HG02763 (cell line): Measurements from ENCODE around the gene SND1.
"Not testable (repeated sequence)": the region's sequence is repeated elsewhere in the genome, so short reads cannot be mapped to it uniquely, and the experiment has no call there.

Source experiments
- ATAC-seq: cut with Tn5 transposase; IDR thresholded peaks from one replicate; pipeline ENCODE4 v1.9.1; 2021; ENCODE audit warnings: mild to moderate bottlenecking, moderate library complexity; ENCODE audit not compliant: unreplicated experiment

Gene SND1

GRCh38 chr7:127822822-127823508 is 171.0 kb downstream of the SND1 start:
- ATAC-seq = no peak

- no peak for ATAC-seq
Observed at GRCh38 chr7:127824682-127825081, 172.7 kb downstream of the SND1 start.

GRCh38 chr7:127828843-127829500 is 177.0 kb downstream of the SND1 start:
- no peak for ATAC-seq

DNA sequence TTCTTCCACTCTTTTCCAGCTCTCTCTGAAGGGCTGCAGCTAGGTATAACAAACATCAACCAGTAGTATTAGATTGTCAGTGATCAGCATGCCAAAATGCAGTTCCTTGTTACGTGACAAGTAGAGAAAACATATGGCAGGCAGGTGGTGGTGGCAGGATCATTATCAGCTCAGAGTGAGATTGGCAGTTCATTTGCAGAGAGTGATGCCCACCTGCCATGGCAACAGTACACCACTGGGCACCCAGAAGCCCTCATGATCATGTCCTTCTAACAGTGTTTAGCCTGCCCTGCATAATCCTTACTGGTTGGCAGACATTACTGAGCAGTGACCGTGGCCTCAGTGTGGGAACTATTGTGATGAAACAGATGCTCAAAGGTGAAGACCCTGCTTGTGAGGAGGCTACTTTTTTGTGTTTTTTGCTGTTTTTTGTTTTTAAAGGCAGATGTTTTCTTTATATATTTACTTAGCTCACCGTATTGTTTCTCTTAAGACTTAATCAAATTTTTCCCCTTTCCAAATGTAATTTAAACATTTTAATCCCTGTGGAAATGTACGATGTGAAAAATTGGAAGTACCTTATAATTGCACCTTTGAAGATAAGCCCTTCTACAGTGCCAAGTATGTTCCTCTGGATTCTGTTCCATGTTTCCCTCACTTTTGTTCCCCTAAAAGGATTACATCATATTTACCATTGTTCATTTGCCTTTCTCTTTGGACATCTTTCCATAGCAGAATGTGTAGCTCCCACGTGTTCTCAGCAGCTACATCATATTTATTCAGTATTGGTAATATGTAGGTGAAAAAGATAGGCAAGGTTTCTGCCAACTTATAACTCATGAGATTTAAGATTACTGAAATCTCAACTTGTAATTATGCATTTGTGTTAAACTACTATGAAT is 179.6 kb downstream of the SND1 start:
- no peak for ATAC-seq

DNA sequence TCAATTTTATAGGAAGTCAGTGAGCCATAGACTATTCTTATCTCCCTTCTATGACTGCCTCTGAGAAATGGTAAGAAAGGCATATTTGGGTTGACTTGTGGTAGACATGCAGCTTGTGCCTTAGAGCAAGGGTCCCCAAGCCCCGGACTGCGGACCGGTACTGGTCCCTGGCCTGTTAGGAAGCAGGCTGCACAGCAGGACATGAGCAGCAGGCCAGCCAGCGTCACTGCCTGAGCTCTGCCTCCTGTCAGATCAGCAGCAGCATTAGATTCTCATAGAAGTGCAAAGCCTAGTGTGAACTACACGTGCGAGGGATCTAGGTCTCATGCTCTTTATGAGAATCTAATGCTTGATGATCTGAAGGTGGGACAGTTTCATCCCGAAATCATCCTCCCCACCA is 180.6 kb downstream of the SND1 start:
- ATAC-seq = no peak

- ATAC-seq = no peak
Observed at GRCh38 chr7:127833641-127834040, 181.6 kb downstream of the SND1 start.

DNA sequence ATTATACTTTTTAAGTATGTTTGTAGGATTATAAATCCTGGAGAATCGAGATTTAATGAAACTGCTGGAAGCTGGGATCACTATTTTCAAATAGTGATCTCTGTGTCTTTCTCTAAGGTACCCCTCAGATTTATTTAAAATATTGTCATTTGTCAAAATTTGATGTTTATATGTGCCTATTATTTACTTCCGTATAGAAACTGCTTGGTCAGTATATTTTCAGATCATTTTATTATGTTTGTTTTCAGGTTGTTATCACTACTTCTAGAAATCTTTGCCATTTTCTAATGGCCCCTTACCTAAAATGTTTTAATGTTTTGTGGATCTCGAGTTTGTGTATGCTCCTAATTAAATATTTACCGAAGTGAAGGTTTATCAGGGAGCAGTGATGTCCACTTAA is 183.7 kb downstream of the SND1 start:
- ATAC-seq = no peak

DNA sequence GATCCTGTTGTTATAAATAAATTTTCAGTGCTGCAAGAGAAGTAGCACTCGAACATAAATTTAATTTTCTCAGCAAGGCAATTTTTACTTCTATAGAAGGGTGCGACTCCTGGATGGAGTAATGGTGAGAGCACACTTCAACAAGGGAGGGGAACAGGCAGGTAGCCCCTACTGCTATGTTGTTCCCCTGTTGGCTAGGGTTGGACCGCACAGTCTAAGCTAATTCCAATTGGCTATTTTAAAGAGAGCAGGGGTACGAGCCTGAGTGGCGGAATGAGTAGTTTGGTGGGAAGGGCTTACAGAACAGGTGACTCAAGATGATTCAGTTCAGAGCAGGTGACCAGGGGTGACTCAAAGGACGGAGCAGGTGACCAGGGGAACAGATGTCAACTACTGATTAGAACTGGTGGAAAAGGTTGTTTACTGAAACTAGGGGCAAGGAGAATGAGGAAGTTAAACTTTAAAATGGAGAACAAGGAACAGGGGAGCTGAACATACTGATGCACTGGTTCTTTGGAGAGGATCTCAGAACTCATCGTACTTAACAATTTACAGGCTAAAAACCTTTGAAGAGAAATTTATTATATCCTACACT is 185.9 kb downstream of the SND1 start:
- not testable (repeated sequence) for ATAC-seq

DNA sequence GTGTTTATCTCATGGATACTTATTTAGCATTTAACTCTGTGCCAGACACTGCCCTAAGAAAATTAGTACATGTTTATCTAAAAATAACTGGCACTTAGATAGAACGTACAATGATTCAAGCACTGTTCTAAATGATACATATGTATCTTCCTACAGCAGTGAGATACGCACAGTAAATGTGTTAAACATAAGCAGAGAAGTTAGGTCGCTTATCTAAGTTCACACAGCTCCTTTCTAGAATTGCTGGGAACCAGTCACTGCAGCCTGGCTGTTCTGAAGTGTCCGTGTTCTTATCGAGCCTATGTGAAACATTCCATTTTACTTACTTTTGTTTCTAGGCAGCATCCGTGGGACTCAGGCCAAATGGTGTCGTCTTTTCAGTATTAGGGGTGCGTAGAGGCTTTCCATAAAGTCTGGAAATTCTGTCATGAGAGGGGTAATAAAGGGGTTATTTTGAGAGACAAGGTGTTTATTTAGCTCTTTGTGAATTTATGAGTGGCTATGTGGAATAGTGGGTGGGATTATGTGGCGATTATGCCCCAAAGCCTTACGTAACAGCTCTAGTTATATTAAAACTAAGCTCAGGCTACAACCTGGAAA is 186.9 kb downstream of the SND1 start:
- ATAC-seq = no peak

DNA sequence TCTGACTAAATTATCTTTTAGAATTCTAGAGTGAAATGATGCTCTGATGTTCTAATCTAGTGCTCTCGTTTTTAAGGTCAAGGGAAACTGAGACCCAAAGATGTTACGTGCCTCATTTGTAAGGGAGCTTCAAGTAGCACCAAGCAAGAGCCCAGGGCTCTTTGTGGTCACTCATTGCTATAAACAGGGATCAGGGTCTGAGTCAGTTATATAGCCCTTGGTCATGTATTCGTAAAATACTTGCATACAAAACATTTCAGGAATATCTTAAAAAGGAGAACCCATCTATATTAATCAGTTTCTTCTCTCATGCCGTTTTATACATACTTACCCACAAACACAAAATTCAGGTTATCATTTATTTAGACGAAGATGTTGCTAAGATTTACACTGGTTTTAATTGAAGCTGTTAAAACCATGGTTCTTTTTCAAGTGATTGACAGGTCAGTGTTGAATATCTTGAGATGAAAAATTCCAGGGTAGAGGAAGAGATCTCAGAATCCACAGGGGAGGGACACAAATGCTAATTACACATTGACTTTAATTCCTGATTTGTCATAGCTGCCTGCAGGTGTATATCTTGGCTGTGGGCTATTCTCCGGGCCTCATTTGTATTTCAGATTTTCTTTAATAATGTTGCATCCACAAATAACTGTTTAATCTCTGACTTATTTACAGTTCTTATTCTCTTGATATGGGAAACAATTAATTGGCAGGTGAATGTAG is 188.4 kb downstream of the SND1 start:
- no peak for ATAC-seq

GRCh38 chr7:127844165-127844564 is 192.2 kb downstream of the SND1 start:
- ATAC-seq = no peak

DNA sequence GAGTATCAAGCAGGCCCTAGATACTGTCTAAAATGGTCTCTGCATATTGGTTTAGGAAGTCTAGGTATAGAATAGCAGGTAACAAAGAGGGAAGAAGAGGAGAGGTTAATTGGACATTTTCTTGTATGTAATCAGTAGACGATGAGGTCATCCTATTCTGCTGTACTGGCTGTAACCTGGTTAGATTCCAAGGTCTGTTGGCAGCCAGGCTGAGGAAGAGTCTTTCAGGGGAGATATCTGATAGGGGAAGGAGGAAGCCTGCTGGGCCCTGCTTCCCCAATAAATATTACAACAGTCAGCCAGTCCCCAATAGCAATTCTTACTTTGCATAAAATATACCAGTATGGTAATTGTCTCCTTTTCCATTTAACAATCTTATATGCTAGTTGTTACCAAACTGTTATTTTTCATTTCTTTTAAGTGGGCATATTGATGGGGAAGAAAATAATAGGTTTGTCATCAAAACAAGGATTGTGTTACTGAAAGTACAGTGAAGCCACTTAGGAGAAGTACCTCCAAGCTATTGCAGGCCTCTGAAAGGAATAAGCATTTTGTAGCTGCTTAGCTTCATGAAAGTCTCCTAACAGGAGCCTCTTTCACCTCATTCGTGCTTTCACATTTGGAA is 192.8 kb downstream of the SND1 start:
- no peak for ATAC-seq

DNA sequence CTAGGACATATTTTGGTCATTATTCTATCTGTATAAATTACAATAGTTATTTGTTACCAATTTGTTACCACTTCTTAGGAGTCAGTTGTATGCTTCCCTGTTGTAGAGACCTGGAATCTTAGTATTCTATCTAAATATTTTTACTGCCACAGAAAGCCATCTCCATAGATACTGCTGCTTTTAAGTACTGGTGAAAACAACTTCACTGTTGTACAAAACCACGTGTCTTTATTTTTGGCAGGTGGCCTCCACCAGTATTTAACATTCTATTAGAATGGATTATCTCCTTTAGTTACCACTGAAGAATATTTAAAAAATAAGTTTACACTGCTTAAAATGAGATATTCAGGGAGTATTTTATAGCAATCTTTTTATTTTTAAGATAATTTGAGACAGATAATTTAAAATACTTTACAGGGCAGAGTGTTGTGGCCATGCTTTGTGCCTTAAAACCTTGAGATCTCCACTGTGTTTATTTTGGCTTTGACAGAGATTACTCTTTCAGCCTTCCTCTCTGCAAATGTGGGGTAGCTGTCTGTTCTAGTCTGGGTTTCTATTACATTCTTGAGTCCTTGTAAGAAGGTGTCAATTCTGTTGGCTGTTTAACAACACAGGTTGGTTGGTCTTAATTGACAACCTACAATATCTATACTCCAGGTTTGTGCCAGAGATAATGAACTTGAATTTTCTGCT is 193.7 kb downstream of the SND1 start:
- no peak for ATAC-seq

GRCh38 chr7:127847641-127848040 is 195.6 kb downstream of the SND1 start:
- ATAC-seq = no peak

- ATAC-seq = no peak
Observed at GRCh38 chr7:127848241-127848640, 196.2 kb downstream of the SND1 start.

DNA sequence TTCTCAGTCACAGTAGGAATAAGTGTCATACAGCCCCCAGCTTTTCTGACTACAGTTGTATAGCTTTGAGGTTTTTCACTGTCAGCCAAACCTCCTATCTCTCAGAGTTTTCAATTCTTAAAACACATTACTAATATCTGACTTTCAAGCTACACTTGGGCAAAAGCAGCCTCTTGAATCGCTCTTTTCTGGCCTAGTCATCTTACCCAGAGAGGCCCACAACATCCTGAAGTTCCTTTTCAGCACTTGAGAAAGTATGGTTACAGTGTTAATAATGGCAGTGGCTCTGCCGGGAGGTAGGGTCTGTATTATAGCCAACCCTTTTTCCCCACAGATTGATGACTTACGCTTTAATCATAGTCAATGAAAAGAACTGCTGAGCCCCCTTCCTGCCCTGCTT is 198.2 kb downstream of the SND1 start:
- no peak for ATAC-seq

DNA sequence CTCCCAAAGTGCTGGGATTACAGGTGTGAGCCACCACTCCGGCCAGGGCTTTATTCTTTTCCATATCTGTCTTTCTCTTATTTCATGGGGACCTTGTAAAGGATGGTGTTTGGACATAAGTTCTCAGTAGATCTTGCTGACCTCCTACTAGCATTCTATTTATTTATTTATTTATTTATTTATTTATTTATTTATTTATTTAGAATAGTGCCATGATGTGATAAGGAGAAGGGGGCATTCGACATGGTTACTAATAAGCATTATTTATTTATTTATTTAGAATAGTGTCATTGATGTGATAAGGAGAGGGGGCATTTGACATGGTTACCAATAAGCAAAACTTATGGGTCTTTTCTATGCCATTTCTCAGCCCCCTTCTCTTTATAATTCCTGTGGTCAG is 202.4 kb downstream of the SND1 start:
- no peak for ATAC-seq

DNA sequence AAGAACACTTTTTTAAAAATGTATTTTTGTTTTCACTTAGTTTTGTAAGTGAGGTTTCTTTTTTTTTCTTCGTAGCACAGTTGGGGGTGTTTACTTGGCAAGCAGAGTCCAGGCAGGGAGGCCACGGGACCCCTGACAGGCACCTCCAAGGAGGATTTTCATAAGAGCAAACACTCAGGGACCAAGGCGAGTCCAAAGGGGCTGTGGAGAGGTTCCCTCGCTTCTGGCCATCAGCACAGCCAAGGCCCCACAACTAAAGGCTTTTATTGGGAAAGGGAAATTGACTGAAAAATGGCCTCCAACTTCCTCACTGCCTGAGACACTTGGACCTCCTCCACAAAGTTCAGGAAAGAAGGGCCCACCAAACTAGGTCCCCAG is 205.5 kb downstream of the SND1 start:
- no peak for ATAC-seq
